Measurements from ENCODE around the gene NYNRIN.

GRCh38 chr14:24398293-24398652 lies 530 bp upstream of the NYNRIN start:
- TF ChIP-seq POLR2AphosphoS5 (IDR thresholded peaks at IDR 0.05) (no peak), CTCF (IDR thresholded peaks at IDR 0.05) (no peak)
